ENCODE measurements around the gene HLA-A.

- TF ChIP-seq CTCF (optimal IDR thresholded peaks at IDR 0.05 in 1 of 3, IDR thresholded peaks at IDR 0.05 in 1 of 3, conservative IDR thresholded peaks at IDR 0.05 in 1 of 3; ENCODE audit: extremely low read depth in 1 of 3, insufficient read depth in 2 of 3, low read length in 3 of 3), result no peak
- TF ChIP-seq EZH2 (IDR thresholded peaks at IDR 0.05; ENCODE audit: low read length), result no peak
These were observed 26.6 kb downstream of the HLA-A start for GRCh38 chr6:29968905-29969304.

All from keratinocyte (primary cell).